ENCODE data around the gene MAML3.
A peak's percentile ranks its signal among the peaks of the same experiment; 100 is the strongest.

Gene MAML3

GRCh38 chr4:140038031-140038533 lies 115.9 kb downstream of the MAML3 start:
- DNase-seq, result no peak

- DNase-seq, result no peak
Measured at GRCh38 chr4:140037353-140038030, 116.5 kb downstream of the MAML3 start.

- DNase-seq, result no peak
Measured at GRCh38 chr4:140031706-140032105, 122.3 kb downstream of the MAML3 start.

GRCh38 chr4:140031061-140031460 lies 122.9 kb downstream of the MAML3 start:
- no peak for DNase-seq

GRCh38 chr4:140028676-140029517 lies 125.1 kb downstream of the MAML3 start:
- DNase-seq, result no peak

GRCh38 chr4:140028101-140028500 lies 125.9 kb downstream of the MAML3 start:
- DNase-seq, result no peak

GRCh38 chr4:140027101-140027500 lies 126.9 kb downstream of the MAML3 start:
- no peak for DNase-seq

GRCh38 chr4:140025470-140025869 lies 128.5 kb downstream of the MAML3 start:
- DNase-seq, result no peak

- no peak for DNase-seq
Measured at GRCh38 chr4:140020457-140021361, 133.3 kb downstream of the MAML3 start.

GRCh38 chr4:140019619-140020347 lies 134.2 kb downstream of the MAML3 start:
- DNase-seq, result peak; percentile 57

GRCh38 chr4:140018931-140019618 lies 134.9 kb downstream of the MAML3 start:
- peak; percentile 63 for DNase-seq

- DNase-seq, result no peak
Measured at GRCh38 chr4:140014284-140014683, 139.7 kb downstream of the MAML3 start.

GRCh38 chr4:140012688-140013486 lies 141.1 kb downstream of the MAML3 start:
- DNase-seq, result peak; percentile 91

- DNase-seq, result peak; percentile 72
Measured at GRCh38 chr4:140005699-140006098, 148.3 kb downstream of the MAML3 start.

- DNase-seq, result peak; percentile 76
Measured at GRCh38 chr4:140004922-140005627, 148.9 kb downstream of the MAML3 start.

GRCh38 chr4:140004549-140004895 lies 149.5 kb downstream of the MAML3 start:
- peak; percentile 88 for DNase-seq

- DNase-seq, result no peak
Measured at GRCh38 chr4:140003876-140004548, 150.0 kb downstream of the MAML3 start.

GRCh38 chr4:140000232-140000631 lies 153.8 kb downstream of the MAML3 start:
- DNase-seq, result no peak
